Hypothalamus (tissue), 51 donors: ENCODE measurements around the gene RAB11B.
A peak's percentile ranks its signal among the peaks of the same experiment; 100 is the strongest.
"Not testable (repeated sequence)": the region's sequence is repeated elsewhere in the genome, so short reads cannot be mapped to it uniquely, and the experiment has no call there.

Experiments
- DNase-seq, 51 donors: peaks; one replicate each; lab custom pipeline; 2025; lab: John Stamatoyannopoulos, UW

RAB11B gene

DNA sequence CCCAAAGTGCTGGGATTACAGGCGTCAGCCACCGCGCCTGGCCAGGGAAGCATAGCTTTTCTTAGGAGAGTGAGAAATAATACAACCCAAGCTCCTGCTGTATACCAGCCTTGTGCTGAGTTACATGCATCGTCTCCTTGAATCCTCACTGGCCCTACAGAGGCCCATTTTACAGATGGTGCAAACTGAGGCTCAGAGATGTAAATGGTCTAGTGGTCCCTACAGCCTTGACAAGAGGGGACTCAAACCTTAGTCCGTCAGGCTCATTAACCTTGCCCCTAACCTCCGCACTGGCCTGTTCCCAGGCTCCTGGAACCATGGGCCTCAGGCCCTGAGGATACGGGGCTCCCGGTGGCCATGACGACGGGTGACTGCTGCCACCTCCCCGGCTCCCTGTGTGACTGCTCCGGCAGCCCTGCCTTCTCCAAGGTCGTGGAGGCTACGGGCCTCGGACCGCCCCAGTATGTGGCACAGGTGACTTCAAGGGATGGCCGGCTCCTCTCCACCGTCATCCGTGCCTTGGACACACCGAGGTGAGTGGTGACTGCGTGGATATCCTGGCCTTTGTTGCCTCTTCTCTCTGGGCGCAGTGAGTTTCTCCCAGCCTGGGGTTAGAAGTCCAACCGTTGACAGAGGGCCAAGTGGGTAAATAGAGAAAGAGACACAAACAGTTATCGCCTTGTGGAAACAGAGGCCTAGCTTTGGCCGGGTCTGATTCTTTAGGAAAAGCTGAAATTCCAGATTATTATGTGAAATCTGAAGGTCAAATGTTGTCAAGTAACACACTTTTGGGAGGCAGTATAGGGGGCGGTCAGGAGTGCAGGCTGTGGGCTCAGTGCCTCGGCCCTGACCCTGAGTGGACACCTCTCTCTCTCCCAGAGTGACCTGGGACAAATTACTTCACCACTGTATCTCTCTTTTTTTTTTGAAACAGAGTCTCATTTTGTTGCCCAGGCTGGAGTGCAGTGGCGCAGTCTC, 31.6 kb downstream of the RAB11B start:
- DNase-seq: no peak

DNA sequence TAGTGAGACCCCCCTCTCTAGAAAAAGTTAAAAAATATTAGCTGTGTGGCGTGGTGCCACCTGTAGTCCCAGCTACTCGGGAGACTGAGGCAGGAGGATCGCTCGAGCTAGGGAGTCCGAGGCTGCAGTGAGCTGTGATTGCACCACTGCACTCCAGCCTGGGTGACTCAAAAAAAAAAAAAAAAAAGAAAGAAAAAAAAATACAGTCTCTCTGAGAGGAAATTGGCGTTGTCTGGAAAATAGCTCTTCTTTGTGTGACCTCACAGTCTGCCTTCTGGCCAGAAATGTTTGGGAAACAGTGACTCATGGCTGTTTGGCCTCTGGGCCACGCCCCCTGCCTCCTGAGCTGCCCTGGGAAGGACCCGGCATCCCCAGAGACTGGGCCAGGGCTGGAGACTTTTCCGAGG, 33.7 kb downstream of the RAB11B start:
- peak in 19 of 51 donors; percentile 3 to 67 (median 18) for DNase-seq

DNA sequence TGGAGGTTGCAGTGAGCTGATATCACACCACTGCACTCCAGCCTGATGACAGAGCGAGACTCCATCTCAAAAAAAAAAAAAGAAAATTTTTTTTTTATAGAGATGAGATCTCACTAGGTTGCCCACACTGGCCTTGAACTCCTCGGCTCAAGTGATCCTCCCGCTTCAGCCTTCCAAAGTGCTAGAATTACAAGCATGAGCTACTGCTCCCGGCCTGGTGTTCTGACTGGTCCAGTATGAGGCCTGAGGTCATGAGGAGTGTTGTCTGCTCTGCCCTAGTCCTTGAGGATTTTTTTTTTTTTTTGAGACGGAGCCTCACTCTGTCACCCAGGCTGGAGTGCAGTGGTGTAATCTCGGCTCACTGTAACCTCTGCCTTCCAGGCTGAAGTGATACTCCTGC, 35.2 kb downstream of the RAB11B start:
- not testable (repeated sequence) for DNase-seq

DNA sequence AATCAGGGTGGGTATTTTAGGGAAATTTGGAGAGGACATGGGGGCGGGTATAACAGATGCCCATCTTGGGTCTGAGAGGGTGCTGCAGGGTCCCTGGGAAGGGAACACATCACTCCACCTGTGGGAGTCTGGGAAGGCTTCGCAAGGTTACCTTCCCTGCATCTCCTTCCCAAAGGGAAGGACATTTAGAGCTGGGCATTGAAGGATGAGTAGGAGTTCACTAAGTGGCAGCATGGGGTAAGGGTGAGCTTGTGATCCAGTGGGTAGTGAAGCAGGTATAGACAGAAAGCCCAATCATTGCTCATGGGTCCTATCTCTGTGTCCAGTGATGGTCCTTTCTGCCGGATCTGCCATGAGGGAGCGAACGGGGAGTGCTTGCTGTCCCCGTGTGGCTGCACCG, 36.1 kb downstream of the RAB11B start:
- DNase-seq: no peak

DNA sequence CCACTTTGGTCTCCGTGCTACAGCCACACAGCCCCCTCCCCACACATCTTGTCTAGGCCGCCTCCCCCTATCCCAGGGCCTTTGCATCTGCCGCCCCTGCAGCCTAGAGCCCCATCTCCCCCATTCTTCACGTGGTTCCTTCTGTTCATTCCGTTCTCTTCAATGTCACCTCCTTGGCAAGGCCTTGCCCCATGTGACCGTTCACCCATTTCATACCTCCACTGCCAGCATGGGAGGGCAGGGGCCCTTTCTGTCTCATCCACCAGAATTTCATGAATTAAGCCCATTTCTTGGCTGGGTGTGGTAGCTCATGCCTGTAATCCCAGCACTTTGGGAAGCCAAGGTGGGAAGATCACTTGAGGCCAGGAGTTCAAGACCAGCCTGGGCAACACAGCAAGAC, 38.9 kb downstream of the RAB11B start:
- DNase-seq: no peak

DNA sequence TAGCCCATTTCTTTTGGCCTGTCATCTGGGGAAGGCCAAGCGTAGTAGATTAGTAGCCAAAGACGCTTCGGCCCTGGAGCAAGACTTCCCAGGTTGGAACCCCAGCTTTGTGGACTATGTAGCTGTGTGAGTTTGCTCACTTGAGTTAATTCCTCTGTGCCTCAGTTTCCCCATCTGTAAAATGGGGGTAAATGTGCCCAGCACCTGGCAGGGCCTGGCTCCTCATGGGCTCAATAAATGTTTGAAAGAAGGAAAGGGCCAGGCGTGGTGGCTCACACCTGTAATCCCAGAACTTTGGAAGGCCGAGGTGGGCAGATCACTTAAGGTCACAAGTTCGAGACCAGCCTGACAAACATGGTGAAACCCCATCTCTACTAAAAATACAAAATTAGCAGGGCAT, 39.7 kb downstream of the RAB11B start:
- DNase-seq: no peak

DNA sequence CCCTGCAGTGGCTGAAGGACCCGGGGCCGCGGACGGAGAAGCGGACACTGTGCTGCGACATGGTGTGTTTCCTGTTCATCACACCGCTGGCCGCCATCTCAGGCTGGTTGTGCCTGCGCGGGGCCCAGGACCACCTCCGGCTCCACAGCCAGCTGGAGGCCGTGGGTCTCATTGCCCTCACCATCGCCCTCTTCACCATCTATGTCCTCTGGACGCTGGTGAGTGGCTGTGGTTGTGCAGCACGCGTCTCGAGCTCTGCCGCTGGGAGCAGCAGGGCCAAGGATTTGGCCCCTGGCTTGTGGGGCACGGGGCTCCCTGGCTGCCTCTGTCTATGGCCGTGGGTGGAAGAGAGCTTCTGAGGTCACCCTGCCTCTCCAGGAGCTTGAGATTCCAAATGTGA, 40.5 kb downstream of the RAB11B start:
- no peak for DNase-seq

DNA sequence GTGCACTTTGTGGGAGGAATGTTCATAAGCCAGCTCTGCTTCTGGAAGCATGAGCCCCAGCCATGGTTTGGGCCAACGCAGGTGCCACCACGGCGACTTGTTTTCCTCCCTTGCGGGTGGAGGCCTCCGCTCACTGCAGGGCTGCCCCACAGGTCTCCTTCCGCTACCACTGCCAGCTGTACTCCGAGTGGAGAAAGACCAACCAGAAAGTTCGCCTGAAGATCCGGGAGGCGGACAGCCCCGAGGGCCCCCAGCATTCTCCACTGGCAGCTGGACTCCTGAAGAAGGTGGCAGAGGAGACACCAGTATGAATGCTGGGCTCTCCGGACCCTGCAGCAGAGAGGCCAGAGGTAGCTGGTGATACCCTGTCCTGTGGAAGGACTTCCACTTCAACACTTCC, 48.1 kb downstream of the RAB11B start:
- no peak for DNase-seq

DNA sequence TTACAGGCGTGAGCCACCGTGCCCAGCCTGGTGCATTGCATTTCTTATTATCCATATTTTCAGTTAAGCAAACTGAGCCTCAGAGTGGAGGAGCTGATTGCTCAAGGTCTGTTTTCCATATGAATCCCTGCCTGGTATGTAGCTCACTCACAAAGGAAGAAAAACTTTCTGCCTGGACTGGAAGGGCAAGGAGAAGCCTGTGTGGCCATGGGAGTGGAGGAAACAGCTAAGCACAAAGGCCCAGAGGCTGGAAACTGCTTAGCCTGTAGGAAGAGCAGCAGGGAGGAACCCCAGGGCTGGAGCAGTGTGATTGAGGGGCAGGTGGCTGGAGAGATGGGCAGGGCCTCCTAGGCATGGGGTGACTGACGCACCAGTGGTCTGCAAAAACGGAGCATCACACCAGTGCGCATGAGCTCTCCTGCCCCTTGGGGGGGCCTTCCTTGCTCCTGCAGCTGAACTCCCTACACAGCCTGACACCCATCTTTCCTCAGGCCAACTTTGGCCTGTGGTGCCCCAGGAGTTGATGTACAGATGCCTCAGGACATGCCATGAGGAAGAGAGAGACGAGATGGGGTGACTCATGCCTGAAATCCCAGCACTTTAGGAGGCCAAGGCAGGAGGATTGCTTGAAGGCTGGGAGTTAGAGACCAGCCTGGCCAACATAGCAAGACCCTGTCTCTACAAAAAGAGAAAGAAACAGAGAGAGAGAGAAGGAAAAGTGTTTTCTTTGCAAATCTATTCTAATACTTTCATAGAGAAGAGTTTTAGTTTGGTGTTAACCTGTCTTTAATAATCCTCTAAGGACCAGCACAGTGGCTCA, 51.8 kb downstream of the RAB11B start:
- DNase-seq: no peak

DNA sequence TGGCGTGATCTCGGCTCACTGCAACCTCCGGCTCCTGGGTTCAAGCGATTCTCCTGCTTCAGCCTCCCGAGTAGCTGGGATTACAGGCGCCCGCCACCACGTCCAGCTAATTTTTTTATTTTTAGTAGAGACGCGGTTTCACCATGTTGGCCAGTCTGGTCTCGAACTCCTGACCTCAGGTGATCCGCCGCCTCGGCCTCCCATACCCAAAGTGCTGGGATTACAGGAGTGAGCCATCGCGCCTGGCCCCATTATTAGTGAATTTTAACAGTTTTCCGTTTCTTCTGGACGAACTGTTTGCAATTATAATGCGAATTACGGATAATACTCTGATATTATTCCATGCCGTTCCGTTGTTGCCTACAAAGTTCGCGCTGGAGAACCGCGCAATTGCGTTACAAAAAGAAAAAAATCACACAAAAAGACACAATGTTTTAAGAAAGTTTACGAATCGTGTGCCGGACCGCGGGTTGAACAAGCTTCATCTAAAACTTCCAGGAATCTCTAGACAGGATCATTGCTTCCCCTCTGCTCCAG, 54.0 kb downstream of the RAB11B start:
- DNase-seq: not testable (repeated sequence)

DNA sequence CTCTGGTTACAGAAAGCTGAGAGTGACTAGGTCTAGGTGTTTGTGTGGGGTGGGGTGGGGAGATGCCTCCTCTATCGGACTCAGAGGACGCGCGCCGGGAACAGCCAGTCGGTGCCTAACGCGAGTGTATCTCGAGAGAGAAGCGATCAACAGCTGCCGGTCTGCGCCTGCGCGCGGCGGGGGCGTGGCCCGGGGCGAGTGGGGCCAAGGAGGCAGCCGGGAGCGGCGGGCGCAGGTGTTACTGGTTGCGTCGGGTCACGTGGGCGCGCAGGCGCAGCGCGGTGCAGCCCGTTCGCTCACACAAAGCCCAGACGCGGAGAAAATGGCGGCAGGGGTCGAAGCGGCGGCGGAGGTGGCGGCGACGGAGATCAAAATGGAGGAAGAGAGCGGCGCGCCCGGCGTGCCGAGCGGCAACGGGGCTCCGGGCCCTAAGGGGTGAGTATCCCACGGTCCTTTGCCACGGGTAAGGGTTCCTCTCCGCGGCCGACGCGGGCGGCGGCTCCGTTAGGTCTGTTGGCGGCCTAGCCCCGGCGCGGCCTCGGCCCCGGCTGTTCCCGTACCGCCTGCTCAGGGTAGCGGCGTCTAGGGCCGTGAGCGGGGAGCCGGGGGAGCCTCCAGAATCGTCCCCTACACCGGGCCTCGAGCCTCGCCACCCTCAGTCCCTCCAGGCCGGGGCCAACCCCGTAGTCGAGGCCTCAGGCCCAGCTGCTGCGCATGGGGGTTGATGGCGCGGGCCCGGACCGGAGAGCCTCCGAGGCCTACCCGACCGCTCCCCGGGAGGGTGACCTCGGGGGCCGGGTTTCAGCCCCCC, 54.7 kb downstream of the RAB11B start, which contains the start of gene HNRNPM:
TSS of gene HNRNPM (plus strand) at position 299 of the 811 bp plus-strand sequence. CDS start at position 323, 24 bp downstream.
- DNase-seq: peak; percentile 89 to 100 (median 98)

DNA sequence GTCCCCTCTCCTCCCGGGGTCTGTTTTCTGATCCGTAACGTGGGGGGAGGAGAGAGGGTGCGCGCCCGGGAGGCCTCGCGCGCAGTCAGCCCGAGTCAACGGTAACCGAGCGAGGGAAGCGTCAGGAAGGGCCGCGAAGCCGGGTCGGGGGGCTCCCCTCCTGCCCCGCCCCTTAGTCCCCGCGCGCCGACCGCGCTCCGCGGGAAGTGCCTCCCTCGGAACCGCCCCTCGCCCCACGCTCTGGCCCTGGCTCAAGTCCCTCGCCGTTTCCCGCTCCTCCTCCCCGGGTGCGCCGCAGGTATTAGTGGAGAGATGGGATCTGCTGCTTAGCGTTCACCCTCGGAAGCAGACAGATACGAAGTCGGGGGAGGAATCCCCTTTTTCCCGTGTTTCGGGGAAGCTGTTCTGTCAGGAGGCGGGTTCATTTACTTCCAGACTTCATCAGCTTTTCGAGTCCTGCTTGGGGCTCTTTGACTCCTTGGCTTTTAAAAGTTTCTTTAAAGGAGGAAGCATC, 55.4 kb downstream of the RAB11B start:
- peak in 30 of 51 donors; percentile 4 to 54 (median 26) for DNase-seq

DNA sequence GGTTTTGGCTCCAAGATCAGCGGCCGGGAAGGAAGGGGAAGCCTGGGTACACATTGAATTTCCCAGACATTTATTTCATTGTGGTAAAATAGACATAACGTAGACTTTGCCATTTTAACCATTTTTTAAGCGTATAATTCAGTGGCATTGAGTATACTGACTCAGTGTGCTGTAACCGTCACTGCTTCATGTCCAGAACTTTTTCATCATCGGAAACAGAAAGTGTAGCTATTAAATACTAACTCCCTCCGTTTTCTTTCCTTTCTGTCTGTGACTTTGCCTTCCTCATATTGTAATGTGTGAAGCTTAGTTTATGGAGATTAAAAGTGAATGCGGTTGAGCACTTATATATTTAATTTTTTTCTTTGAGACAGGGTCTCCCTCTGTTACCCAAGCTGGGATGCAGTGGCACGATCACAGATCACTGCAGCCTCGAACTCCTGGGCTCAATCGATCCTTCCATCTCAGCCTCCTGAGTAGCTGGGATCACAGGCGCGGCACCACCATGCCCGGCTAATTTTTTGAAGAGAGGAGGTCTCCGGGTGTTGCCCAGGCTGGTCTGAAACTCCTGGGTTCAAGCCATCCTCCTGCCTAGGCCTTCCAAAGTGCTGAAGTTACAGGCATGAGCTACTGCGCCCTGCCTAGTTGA, 56.0 kb downstream of the RAB11B start:
- DNase-seq: no peak

DNA sequence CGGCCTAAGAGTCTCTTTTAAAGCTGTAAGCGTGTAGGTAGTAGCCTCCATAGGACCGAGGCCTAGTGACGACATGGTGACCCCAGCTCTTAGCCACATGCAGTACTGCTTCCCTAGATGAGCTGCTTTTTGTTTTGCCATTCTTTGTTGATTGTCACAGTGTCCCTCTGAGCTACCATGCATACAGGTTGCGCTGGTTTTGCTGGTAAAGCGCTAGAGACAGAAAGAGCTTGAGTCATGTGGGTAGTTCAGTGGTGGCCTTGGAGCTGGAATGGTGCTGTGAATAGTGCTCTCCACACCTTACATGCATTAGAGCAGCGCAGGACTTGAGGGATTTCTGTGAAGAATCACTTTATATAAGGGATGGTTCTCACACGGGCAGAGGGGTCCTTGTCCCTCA, 59.7 kb downstream of the RAB11B start:
- no peak for DNase-seq

DNA sequence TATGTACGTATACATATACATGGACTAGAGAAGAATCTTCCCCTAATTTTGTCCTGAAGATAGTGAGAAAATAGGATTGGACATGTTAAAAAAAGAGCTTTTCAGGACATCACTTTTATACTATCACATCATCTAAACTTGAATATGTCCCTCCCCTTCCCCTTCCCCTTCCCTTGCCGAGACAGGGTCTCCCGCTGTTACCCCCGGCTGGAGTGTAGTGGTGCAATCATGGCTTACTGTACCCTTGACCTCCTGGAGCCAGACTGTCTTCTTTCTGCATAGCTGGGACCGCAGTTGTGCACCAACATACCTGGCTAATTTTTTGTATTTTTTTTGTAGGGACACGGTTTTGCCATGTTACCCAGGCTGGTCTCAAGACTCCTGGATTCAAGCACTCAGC, 61.2 kb downstream of the RAB11B start:
- no peak for DNase-seq

DNA sequence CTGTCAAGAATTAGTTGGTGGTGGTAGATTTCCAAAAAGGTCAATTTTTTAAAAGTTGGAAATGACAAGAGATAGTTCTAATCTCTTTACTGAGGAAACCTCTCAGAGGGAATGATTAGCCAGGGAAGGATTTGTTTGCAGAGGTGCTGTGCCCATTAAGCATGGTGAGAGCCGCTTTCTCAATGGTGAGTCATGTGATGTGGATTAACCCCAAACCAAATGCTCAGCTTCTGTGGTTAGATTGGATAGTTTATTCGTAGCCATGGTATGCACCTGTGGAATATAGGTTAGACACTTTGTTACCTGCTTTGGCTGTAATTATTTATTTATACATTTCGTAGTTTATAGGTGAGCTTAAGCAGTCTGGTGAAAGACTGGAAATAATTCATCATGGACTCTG, 61.7 kb downstream of the RAB11B start:
- DNase-seq: no peak

DNA sequence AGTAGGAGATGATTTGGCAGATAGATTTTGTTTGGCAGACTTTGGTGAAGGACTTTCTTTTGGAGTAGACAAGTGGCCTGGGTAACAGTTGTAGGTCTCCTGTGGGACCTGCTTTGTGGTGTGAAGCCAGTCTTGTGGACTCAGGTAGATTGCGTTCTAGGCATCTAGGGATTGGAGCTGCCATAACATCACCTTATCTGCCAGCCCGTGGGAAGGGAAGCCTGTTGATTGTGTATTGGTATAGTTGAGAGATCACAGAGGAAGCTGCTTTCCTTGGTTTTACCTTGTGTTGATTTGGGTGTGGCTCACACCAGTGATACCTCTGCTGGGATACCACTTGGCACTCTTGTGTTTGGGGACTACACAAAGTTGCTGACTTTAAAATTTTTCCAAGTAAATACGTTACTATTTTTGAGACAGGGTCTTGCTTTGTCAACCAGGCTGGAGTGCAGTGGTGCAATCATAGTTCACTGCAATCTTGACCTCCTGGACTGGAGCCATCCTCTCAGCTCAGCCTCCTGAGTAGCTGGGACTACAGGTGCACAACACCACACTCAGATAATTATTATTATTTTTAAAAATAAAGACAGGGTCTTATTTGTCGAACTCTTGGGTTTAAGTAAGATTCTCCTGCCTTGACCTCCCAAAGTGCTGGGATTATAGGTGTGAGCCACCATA, 62.4 kb downstream of the RAB11B start:
- DNase-seq: no peak

DNA sequence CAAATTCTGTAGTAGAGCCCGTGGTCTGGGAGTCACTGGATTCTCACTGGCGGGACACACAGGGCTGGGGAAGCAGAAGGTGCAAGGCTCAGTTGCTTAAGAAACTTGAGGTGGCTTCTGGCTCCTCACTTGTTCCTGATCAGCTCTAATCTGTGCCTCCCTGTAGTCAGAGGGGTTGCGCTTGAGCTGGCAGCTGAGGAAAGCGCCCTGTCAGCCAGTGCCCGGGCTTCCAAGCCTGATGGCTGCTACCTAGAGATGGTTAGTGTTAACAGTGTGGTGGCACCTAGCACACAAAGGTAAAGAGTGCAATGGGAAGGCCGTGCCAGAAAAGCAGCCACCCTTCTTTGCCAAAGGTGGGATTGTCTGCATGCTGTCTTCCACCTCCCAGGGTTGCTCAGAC, 63.5 kb downstream of the RAB11B start:
- DNase-seq: no peak
